WERI-Rb-1 (cell line): ENCODE data around the gene TJP3.

ENCODE experiments used
- DNase-seq: peaks from one replicate; pipeline ENCODE4 v3.0.0-alpha.2; 2020
- H3K27ac ChIP-seq: fragments of 250-450 bp; sonication (Bioruptor Pico); 2 replicates; pipeline ENCODE4 v1.5.1; 2020; ENCODE audit warnings: mild to moderate bottlenecking, moderate library complexity
- H3K27me3 ChIP-seq: fragments of 250-450 bp; sonication (Bioruptor Pico); 2 replicates; pipeline ENCODE4 v1.5.1; 2021; ENCODE audit warnings: mild to moderate bottlenecking, low read depth, moderate library complexity; ENCODE audit not compliant: insufficient read depth, severe bottlenecking
- H3K36me3 ChIP-seq: fragments of 250-450 bp; sonication (Bioruptor Pico); 2 replicates; pipeline ENCODE4 v1.5.1; 2020; ENCODE audit warnings: mild to moderate bottlenecking, moderate library complexity
- H3K4me3 ChIP-seq: 2 replicates; pipeline ENCODE4 v1.5.1; 2011; ENCODE audit warnings: low read depth, mild to moderate bottlenecking, control low read depth, low read length
- H3K9me3 ChIP-seq: fragments of 250-450 bp; sonication (Bioruptor Pico); 2 replicates; pipeline ENCODE4 v1.5.1; 2021; ENCODE audit warnings: mild to moderate bottlenecking, moderate library complexity; ENCODE audit not compliant: severe bottlenecking
- TF ChIP-seq, protein P1 (sequence below): IDR thresholded peaks from 2 replicates; pipeline ENCODE4 v1.5.1; 2011; ENCODE audit warnings: low read depth, mild to moderate bottlenecking, control low read depth, inconsistent platforms, low read length

TJP3 gene

DNA sequence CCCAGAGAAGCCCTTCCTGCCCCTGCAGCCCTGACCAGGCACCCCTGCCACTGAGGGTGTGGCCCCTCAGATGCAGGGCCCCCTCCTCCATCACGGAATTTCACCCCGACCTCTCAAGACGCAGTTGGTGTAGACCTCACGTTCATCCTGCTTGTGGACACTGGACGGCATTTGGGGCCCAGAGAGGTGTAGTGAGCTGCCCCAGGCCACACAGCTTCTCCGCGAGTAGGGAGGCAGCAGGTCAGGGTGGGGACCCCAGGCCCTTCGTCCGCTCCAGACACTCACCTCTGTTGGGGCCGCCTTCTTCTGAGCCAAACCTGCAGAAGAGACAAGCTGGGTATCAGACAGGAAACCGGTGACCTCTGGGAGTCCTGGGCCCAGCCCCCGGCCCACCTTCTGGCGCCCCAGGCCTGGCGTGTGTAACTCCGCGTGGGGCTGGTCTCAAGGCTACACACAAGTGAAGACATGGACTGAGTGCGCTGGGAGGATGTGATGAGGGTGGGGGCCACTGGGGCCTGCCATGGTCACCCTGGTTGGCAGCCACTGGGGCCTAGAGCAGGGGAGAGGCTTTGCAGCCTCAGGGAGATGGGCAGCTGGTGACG lies 41.0 kb upstream of the TJP3 start:
- DNase-seq = no peak
- H3K27me3 ChIP-seq = no peaks in the 10 kb centered on the region
- H3K9me3 ChIP-seq = no peaks in the 10 kb centered on the region
- peaks cover 50% of the 10 kb centered on the region for H3K36me3 ChIP-seq
- no peak overlapping the region; the same call in 1 of the 2 replicates for H3K27ac ChIP-seq
- no peak overlapping the region for H3K4me3 ChIP-seq
- TF ChIP-seq, protein P1, sequence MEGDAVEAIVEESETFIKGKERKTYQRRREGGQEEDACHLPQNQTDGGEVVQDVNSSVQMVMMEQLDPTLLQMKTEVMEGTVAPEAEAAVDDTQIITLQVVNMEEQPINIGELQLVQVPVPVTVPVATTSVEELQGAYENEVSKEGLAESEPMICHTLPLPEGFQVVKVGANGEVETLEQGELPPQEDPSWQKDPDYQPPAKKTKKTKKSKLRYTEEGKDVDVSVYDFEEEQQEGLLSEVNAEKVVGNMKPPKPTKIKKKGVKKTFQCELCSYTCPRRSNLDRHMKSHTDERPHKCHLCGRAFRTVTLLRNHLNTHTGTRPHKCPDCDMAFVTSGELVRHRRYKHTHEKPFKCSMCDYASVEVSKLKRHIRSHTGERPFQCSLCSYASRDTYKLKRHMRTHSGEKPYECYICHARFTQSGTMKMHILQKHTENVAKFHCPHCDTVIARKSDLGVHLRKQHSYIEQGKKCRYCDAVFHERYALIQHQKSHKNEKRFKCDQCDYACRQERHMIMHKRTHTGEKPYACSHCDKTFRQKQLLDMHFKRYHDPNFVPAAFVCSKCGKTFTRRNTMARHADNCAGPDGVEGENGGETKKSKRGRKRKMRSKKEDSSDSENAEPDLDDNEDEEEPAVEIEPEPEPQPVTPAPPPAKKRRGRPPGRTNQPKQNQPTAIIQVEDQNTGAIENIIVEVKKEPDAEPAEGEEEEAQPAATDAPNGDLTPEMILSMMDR = no peak

DNA sequence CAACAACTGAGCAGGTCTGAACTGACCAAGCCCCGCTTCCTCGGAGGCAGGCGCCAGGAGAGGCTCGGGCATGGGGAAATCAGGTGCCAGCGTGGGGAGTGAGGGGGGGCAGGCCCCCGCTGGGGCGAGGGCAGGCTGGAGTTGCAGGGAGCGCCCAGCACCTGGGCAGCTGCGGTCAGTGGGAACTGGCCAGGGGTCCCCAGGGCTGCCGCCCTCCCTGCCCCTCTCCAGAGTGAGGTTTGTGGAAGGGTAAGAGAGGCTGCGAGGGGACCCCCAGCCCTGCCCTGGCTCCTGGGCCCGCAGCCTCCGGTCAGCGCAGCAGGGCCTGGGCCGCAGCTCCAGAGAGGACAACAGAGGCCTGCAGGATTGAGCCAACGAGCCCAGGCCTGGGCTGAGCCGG lies 40.4 kb upstream of the TJP3 start:
- no peaks in the 10 kb centered on the region for H3K9me3 ChIP-seq
- H3K27me3 ChIP-seq = no peaks in the 10 kb centered on the region
- TF ChIP-seq, protein P1 = no peak
- H3K4me3 ChIP-seq = no peak overlapping the region
- H3K36me3 ChIP-seq = peaks cover 43% of the 10 kb centered on the region
- no peak for DNase-seq
- peak overlapping the region; percentile 86 for H3K27ac ChIP-seq

DNA sequence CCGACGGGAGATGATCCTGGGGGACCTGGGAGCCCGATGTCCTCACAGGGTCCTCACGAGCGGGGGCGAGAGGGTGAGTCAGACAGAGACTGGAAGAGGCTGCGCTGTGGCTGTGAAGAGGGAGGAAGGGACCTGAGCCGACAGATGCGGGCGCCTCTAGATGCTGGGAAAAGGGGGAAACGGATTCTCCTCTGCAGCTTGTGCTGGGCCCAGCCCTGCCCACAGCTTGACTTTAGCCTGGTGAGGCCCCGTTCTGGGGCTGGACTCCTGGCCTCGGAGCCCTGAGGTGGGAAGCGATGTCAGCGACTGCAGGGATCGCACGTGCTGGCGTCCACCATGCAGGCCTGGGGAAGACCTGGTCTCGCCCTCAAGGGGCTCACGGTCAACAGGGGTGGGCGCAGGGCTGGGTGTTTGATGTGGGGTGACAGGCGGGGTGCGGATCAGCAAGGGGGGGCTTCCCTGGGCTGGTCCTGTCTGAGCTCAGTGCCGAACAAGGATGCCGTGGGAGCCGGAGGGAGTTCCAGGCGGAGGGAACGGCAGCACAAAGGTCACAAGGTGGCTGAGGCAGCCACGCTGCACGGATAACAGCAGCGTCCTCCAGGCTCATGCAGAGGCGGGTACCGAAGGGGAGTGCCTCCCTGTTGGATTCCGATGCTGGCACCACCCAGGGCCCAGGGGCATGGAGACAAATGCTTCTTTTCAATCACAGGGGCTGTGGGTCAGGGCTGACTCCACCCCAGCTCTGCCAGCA lies 39.7 kb upstream of the TJP3 start:
- TF ChIP-seq, protein P1 = no peak
- H3K4me3 ChIP-seq = no peak overlapping the region
- no peaks in the 10 kb centered on the region for H3K9me3 ChIP-seq
- peaks cover 36% of the 10 kb centered on the region for H3K36me3 ChIP-seq
- H3K27me3 ChIP-seq = no peaks in the 10 kb centered on the region
- peak overlapping the region; percentile 86 for H3K27ac ChIP-seq
- peak; percentile 45 for DNase-seq

DNA sequence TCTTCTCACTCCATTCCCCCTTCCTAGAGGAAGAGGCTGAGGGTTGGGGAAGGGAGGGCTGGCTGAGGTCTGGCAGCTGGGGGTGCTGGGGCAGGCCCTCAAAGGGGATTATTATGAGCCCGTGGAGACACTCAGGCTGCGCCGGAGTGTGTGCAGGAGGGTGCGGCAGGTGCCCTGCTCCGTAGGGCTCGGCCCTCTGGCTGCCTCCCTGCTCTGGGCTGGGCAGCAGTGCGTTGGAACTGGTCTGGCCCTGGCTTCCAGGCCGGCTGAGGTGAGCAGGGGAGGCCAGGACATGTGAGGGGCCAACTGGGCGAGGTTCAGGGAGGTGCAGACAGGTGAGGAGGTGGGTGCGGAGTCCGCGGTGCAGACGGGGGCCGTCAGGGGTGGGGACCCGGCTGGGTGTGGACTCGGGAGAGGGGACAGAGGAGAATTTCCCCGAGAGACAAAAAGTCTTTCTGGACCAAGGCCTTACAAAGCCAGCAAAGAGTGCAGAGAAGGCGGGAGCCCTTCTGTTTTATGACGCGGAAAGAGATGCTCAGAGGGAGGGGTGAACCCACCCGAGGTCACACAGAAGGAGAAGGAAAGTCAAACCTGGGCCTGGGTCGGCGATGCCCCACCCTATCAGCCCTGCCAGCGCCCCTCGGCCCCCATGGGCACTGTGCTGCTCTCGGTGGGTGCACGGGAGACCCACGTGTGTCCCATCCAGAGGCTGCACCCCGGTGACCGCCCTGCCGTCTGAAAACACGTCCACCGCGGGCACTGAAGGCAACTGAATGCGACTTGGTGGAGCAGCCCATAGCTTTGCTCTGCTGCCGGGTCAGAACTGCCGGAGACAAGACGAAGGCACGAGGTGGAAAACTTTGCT lies 38.9 kb upstream of the TJP3 start:
- Histone ChIP-seq H3K36me3 (peaks cover 28% of the 10 kb centered on the region), H3K27ac (peak overlapping the region; percentile 86), H3K9me3 (no peaks in the 10 kb centered on the region), H3K4me3 (no peak overlapping the region), H3K27me3 (no peaks in the 10 kb centered on the region)
- peak; percentile 68 for DNase-seq
- TF ChIP-seq, protein P1 = no peak

DNA sequence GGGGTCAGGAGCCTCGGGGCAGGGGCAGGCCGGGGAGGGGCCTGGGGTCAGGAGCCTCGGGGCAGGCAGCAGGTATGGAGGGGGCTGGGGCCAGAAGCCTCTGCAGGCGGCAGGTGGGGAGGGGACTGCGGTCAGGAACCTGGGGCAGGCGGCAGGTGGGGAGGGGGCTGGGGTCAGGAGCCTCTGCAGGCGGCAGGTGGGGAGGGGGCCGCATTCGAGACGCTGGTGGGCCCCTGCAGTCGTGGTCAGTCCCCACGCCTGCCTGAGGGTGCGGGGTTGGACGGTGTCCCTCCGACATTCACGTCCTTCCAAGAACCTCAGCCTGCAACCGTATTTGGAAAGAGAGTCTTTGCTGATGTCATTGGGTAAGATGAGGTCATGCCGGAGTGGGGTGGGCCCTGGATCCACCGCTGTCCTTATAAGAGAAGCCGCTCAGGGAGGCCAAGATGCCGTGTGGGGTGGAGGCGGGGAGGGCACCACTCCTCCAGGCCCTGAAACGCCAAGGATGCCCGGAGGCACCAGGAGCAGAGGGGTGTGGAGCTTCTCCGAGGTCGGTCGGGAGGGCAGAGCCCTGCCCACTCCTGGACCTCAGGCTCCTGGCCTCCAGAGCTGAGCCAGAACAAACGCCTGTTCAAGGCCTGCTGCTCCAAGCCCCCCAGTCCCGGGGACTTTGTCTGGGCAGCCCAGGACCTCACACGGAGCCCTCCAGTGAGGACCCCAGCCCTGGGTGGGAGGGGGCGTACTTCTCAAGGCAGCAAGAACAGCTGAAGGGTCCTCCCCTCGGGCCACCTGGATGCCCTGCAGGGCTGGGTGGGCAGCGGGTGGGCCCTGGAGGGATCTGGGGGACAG lies 38.0 kb upstream of the TJP3 start:
- Histone ChIP-seq H3K36me3 (peaks cover 23% of the 10 kb centered on the region), H3K27me3 (no peaks in the 10 kb centered on the region), H3K4me3 (no peak overlapping the region), H3K9me3 (no peaks in the 10 kb centered on the region), H3K27ac (peak overlapping the region; percentile 86)
- DNase-seq = peak; percentile 82
- TF ChIP-seq, protein P1 = no peak
